GM19025 (cell line): ENCODE results near the gene OXLD1.

Experiments
- ATAC-seq: cut with Tn5 transposase; IDR thresholded peaks from one replicate; pipeline ENCODE4 v1.9.1; 2021; ENCODE audit warnings: mild to moderate bottlenecking, low read depth, moderate library complexity; ENCODE audit not compliant: unreplicated experiment

Gene OXLD1

GRCh38 chr17:81702934-81703746, 36.7 kb upstream of the OXLD1 start, which contains the start of gene MRPL12:
TSS of gene MRPL12 (plus strand) at chr17:81703367. CDS start at chr17:81703502, 135 bp downstream.
- ATAC-seq = peak; percentile 78

DNA sequence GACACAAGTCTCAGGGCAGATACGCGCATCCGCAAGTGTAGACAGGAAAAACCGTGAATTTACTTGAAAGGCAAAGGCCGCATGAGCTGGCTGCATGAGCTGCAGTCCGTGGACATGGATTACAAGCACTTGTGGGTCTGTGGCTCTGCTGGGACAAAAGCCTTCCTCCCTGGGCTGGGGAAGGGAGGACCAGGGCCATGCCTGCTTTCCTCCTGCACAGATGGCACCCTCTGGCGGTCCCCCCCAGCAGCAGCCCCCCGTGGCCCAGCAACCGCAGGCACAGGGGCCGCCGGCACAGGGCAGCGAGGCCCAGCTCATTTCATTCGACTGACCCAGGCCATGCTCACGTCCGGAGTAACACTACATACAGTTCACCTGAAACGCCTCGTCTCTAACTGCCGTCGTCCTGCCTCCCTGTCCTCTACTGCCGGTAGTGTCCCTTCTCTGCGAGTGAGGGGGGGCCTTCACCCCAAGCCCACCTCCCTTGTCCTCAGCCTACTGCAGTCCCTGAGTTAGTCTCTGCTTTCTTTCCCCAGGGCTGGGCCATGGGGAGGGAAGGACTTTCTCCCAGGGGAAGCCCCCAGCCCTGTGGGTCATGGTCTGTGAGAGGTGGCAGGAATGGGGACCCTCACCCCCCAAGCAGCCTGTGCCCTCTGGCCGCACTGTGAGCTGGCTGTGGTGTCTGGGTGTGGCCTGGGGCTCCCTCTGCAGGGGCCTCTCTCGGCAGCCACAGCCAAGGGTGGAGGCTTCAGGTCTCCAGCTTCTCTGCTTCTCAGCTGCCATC, 35.1 kb upstream of the OXLD1 start:
- ATAC-seq = no peak

GRCh38 chr17:81700353-81701287, 34.2 kb upstream of the OXLD1 start:
- no peak for ATAC-seq

GRCh38 chr17:81697261-81698044, 31.0 kb upstream of the OXLD1 start:
- ATAC-seq = no peak

- ATAC-seq = no peak
Observed at GRCh38 chr17:81696218-81696941, 30.0 kb upstream of the OXLD1 start.

- no peak for ATAC-seq
Observed at GRCh38 chr17:81695801-81696200, 29.4 kb upstream of the OXLD1 start.

DNA sequence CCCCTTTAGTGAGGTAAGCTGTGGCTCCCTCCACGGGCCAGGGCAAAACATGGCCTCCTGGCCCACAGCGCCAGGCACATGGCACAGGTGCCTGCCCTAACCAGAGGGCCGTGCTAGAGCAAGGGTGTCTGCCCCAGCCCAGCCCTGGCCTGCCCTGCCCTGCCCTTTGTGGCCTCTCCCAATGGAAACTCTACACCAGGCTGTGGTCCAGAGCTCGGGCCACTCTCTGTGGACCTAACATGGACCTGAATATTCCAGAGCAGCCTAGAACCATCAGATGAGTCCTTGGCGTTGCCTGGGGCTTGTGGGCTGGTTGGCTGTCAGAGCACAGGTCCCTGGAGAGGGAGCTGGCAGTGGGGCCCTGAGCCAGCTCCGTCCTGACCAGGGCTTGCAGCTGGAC, 28.8 kb upstream of the OXLD1 start:
- no peak for ATAC-seq

- ATAC-seq = no peak
Observed at GRCh38 chr17:81694810-81695209, 28.4 kb upstream of the OXLD1 start.

DNA sequence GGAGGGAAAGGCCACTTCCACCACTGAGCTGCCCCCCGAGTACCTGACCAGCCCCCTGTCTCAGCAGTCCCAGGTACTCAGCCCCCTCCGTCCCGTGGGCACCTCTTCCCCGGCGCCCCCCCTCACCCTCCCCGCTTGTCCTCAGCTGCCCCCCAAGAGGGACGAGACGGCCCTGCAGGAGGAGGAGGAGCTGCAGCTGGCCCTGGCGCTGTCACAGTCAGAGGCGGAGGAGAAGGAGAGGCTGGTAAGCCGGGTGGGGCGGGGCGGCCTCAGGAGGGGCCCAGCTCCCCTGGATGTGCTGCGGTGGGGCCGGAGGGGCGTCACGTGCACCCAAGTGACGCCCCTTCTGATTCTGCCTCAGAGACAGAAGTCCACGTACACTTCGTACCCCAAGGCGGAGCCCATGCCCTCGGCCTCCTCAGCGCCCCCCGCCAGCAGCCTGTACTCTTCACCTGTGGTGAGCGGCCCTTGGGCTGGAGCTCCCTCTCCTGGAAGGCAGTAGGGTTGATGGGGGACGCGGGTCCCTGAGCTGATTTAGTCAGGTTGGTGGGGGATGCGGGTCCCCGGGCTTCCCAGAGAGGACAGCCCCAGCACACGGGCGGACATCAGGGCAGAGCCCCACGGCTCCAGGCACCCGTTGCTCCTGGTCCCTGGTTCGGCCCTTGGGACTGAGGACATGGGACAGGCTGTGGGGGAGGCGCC, 27.3 kb upstream of the OXLD1 start:
- no peak for ATAC-seq

GRCh38 chr17:81691608-81692007, 25.2 kb upstream of the OXLD1 start:
- ATAC-seq = no peak

DNA sequence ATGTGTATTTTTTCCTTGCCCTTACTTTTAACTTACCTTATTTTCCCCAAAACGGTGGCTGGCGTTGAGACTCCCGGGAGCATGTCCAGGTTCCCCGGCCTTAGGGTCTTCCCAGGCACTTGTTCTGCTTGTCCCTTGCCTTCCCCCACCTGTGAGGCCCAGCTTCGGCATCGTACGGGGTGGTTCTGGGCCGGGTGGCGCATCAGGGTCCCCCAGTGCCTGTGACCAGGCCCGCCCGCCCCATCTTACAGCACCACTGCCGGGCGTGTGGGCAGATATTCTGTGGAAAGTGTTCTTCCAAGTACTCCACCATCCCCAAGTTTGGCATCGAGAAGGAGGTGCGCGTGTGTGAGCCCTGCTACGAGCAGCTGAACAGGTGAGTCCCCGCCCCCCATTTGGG, 24.8 kb upstream of the OXLD1 start:
- ATAC-seq = no peak

- ATAC-seq = no peak
Observed at GRCh38 chr17:81690549-81690948, 24.1 kb upstream of the OXLD1 start.

GRCh38 chr17:81690066-81690465, 23.7 kb upstream of the OXLD1 start:
- ATAC-seq = no peak

GRCh38 chr17:81688616-81689015, 22.2 kb upstream of the OXLD1 start:
- ATAC-seq = no peak

DNA sequence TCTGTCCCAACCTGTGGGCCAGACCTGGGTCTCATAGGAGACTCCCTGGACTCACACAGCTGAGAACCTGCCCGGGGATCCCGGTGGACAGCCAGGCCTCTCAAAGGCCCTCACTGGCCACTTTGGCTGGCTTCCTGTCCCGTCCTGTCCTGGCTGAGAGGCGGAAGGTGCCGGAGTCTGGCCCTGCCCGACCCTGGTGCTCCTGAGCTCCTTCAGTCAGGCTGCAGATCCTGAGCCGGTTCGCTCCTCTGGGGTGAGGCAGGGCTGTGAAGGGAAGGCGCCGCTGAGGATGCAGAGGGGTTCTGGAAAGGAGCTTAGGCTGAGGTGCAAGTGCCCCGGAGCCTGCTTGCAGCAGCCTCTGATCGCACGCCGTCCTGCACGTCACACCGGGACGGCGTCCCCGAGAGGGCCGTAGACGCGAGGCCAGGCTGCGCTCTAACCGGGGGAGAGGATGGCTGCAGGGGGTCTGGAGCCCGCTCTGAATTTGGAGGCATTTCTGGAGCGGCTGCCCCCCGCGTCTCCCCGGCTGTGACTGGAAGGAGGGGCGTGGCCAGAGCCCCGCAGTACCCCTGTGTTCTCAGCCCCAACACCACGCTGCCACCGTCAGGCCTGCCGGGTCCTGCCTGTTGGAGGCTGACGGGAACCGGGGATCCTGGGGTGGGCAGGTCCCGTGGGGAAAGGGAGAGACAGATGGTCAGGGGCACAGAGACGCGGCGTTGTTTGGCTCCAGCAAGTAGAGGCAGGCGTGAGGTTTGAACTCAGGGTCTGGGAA, 21.6 kb upstream of the OXLD1 start:
- ATAC-seq = no peak

DNA sequence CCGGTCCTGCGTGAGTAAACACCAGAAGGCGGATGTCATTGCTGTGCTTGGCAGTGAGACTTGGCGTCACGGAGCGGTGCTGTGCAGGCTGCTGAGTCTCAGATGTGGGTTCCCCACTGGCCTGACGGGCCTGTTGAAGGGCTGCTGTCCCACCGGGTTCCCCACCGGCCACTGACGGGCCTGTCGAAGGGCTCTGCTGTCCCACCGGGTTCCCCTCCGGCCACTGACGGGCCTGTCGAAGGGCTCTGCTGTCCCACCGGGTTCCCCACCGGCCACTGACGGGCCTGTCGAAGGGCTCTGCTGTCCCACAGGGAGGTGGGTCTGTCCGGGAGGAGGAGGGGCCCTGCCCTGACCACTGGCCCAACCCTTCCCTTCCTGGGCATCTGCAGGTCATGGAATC, 20.2 kb upstream of the OXLD1 start:
- no peak for ATAC-seq

DNA sequence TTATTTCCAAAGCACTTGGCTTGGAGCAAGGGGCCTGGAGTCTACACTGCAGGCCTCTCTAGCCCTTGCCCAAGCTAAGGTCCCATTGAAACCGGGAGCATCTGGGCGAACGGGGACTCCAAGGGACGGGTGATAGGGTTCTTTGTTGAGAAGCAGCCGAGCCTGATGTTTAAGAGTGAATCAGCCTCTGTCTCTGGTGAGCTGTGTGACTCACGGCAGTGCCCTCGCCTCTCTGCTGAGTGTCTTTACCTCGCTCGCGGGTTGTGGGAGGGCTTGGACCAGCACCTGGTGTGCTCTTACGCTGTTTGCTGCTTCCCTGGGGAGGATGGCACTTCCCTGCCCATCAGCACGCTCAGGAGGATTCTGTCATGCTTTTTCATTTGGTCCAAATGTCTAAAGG, 18.7 kb upstream of the OXLD1 start:
- ATAC-seq = no peak

GRCh38 chr17:81684442-81684911, 18.1 kb upstream of the OXLD1 start:
- no peak for ATAC-seq
